BLaER1 treated with 17β-estradiol and CSF1 and Interleukin-3, amounts not matched to agents 10 nM and 100 nM (cell line): Measurements from ENCODE around the gene UNC119.

Experiments used
- H3K27ac ChIP-seq, 11 experiments: shearing (Covaris generic); formaldehyde crosslinking; 2 replicates each; pipeline ENCODE4 v1.8.1; 2022
- H3K27me3 ChIP-seq, 11 experiments: shearing (Covaris generic); formaldehyde crosslinking; 2 replicates each; pipeline ENCODE4 v1.8.1; 2022
- H3K36me3 ChIP-seq, 11 experiments: shearing (Covaris generic); formaldehyde crosslinking; 2 replicates each; pipeline ENCODE4 v1.8.1; 2022
- H3K4me1 ChIP-seq, 10 experiments: shearing (Covaris generic); formaldehyde crosslinking; 2 replicates each; pipeline ENCODE4 v1.8.1; 2022
- H3K4me2 ChIP-seq, 11 experiments: shearing (Covaris generic); formaldehyde crosslinking; 2 replicates each; pipeline ENCODE4 v1.8.1; 2022
- H3K4me3 ChIP-seq, 10 experiments: shearing (Covaris generic); formaldehyde crosslinking; 2 replicates each; pipeline ENCODE4 v1.8.1; 2022
- H3K9ac ChIP-seq, 11 experiments: shearing (Covaris generic); formaldehyde crosslinking; 2 replicates each; pipeline ENCODE4 v1.8.1; 2022
- H3K9me3 ChIP-seq, 11 experiments: shearing (Covaris generic); formaldehyde crosslinking; replicated peaks in 1 of 11; 2 replicates each; pipeline ENCODE4 v1.8.1; 2022
- H4K20me1 ChIP-seq, 11 experiments: shearing (Covaris generic); formaldehyde crosslinking; 2 replicates each; pipeline ENCODE4 v1.8.1; 2022
- Cebpa-rat ChIP-seq, 11 experiments: shearing (Covaris generic); IDR thresholded peaks; 2 replicates each; pipeline ENCODE4 v1.8.1; 2022

UNC119 gene

GRCh38 chr17:28552176-28552999 lies at the start of gene UNC119:
TSS of gene UNC119 (minus strand) at chr17:28552624. CDS start at chr17:28552557, 67 bp downstream.
- H3K36me3 ChIP-seq: peaks cover 40 to 46% (median 44%) of the 10 kb centered on the region in 11 experiments

GRCh38 chr17:28599311-28600184 lies 47.1 kb upstream of the UNC119 start:
- Histone ChIP-seq H3K27me3 (no peaks in the 10 kb centered on the region), H3K4me1 (peaks cover 25 to 40% (median 31%) of the 10 kb centered on the region in 10 experiments), H3K4me2 (peak overlapping the region; percentile 88 to 99 (median 95)), H3K36me3 (peaks cover 0 to 49% (median 24%) of the 10 kb centered on the region in 11 experiments; a peak in 18 of 22 replicates), H3K9ac (peak overlapping the region; percentile 86 to 93 (median 91)), H3K27ac (peak overlapping the region; percentile 81 to 96 (median 89)), H4K20me1 (peaks cover 0 to 6% (median 0%) of the 10 kb centered on the region in 11 experiments; a peak in 4 of 22 replicates), H3K4me3 (peak overlapping the region; percentile 67 to 89 (median 77)), H3K9me3 (no peaks in the 10 kb centered on the region)
- no peak for TF ChIP-seq Cebpa-rat (IDR thresholded peaks at IDR 0.05)

More at GRCh38 chr17:28552176-28552999, at the start of gene UNC119:
- no peak for TF ChIP-seq Cebpa-rat (IDR thresholded peaks at IDR 0.05)
- peak within 1 kb of the TSS; percentile 82 to 99 (median 96) for H3K4me2 ChIP-seq
- peak within 1 kb of the TSS in 10 of 11 experiments; percentile 60 to 80 (median 69); a peak in 18 of 22 replicates for H3K27ac ChIP-seq
- no peaks in the 10 kb centered on the region for H3K9me3 ChIP-seq
- peaks cover 12 to 41% (median 29%) of the 10 kb centered on the region in 11 experiments; a peak in 19 of 22 replicates for H4K20me1 ChIP-seq
- peak within 1 kb of the TSS; percentile 79 to 87 (median 84) for H3K9ac ChIP-seq
- no peaks in the 10 kb centered on the region for H3K27me3 ChIP-seq
- peak within 1 kb of the TSS; percentile 72 to 93 (median 79) for H3K4me3 ChIP-seq
- H3K4me1 ChIP-seq: peaks cover 44 to 52% (median 50%) of the 10 kb centered on the region in 10 experiments

DNA sequence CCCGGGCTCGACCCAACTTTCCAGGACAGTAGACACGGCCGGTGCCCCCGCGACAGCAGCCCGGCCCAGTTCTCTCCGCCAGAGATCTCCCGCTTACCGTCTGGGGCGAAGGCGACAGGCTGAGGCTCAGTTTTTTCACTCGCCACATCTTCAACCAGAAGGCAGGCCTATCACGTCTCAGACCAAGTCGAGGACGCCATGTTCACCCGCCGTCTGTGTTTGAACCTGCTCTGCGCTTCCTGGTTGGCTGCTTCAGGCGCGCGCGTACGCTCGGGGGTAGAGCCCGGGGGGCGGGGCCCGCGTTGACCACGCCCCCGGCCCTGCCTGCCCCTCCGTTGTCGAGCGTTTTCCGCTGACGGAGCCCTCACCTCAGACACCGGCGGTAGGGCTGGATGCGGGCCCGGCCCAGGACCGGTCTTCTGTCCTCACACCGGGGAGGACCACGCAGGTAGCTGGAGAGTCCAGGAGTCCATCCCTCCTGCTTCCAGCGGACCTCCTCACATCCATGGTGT lies 46.4 kb upstream of the UNC119 start, which contains the start of gene SPAG5:
Gene SPAG5 (minus strand): TSS at position 227 of the 512 bp plus-strand sequence. CDS start 79 bp downstream, at position 148.
- H3K36me3 ChIP-seq: peaks cover 0 to 56% (median 31%) of the 10 kb centered on the region in 11 experiments; a peak in 18 of 22 replicates
- no peaks in the 10 kb centered on the region for H3K9me3 ChIP-seq
- H4K20me1 ChIP-seq: peaks cover 0 to 6% (median 0%) of the 10 kb centered on the region in 11 experiments; a peak in 4 of 22 replicates
- no peaks in the 10 kb centered on the region for H3K27me3 ChIP-seq
- H3K4me1 ChIP-seq: peaks cover 25 to 40% (median 31%) of the 10 kb centered on the region in 10 experiments
- H3K4me3 ChIP-seq: peak within 1 kb of the TSS; percentile 67 to 89 (median 77)
- peak within 1 kb of the TSS; percentile 86 to 93 (median 91) for H3K9ac ChIP-seq
- H3K4me2 ChIP-seq: peak within 1 kb of the TSS; percentile 88 to 99 (median 95)
- TF ChIP-seq Cebpa-rat (IDR thresholded peaks at IDR 0.05): no peak
- H3K27ac ChIP-seq: peak within 1 kb of the TSS; percentile 81 to 96 (median 89)

DNA sequence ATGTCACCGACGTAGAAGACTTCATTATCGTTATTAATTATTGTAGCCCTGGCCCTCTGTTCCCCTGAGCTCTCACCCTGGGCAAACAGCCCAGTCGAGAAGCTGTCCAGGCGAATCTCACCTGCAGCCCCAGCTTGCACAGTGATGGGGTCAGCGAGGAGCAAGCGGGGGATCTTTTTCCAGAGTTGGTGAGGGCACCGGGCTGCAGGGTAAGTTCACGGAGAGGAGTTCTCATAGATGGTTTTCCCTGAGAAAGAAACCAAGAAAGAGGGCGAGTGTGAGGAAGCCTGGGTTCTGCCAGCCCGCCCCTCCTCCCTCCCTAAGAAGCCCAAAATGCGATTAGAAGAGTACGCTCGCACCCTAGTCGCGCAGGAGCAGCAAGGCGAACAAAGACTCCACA lies 46.0 kb upstream of the UNC119 start:
- Histone ChIP-seq H3K4me2 (peak overlapping the region; percentile 88 to 99 (median 95)), H3K27ac (peak overlapping the region in 10 of 11 experiments; percentile 81 to 96 (median 89); a peak in 19 of 22 replicates), H3K4me1 (peaks cover 25 to 40% (median 31%) of the 10 kb centered on the region in 10 experiments), H3K9ac (peak overlapping the region; percentile 86 to 93 (median 91)), H3K27me3 (no peaks in the 10 kb centered on the region), H3K36me3 (peaks cover 1 to 60% (median 35%) of the 10 kb centered on the region in 11 experiments; a peak in 20 of 22 replicates), H4K20me1 (peaks cover 0 to 7% (median 1%) of the 10 kb centered on the region in 11 experiments; a peak in 8 of 22 replicates), H3K4me3 (peak overlapping the region; percentile 67 to 89 (median 77)), H3K9me3 (no peaks in the 10 kb centered on the region)
- no peak for TF ChIP-seq Cebpa-rat (IDR thresholded peaks at IDR 0.05)

DNA sequence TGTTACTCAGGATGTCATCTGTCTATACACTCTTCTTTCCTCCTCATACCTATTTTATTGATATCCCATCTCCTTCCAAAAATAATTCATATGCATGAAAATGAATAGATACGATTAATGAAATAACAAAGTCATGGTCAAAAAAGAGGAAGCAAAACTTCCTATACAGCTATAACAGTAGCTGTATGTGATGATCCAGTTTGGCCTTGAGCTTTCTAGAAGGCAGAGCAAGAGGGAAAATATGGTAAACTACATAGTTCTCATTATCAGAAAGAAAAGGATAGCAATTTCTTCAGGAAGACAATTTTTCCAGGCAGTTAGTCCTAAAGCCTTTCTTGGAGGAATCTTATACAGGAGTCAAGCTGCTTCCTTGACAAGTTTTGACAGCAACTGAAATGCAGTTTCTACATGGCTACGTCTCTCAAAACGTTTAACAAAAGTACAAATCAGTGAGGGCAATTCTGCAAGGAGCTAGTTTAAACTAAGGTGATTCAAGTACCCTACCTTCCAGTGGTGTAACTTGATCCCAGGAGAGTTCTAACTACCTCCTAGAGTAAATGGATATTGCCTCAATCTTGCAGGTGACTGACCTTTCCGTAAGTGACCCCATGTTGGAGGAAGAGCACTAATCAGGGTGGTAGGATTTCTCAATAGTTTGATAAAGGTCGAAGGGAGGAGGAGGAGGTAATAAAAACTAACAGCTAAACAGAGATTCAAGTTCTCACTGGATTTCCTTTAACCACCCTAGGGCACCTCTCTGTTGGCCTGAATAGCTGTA lies 45.4 kb upstream of the UNC119 start:
- Histone ChIP-seq H3K9me3 (no peaks in the 10 kb centered on the region), H3K4me3 (peak overlapping the region; percentile 67 to 89 (median 77)), H4K20me1 (peaks cover 0 to 13% (median 6%) of the 10 kb centered on the region in 11 experiments; a peak in 9 of 22 replicates), H3K4me1 (peaks cover 25 to 40% (median 31%) of the 10 kb centered on the region in 10 experiments), H3K9ac (peak overlapping the region; percentile 86 to 93 (median 91); a peak in 21 of 22 replicates), H3K27me3 (no peaks in the 10 kb centered on the region), H3K27ac (peak overlapping the region in 9 of 11 experiments; percentile 81 to 96 (median 89); a peak in 18 of 22 replicates), H3K4me2 (peak overlapping the region; percentile 88 to 99 (median 95)), H3K36me3 (peaks cover 7 to 64% (median 41%) of the 10 kb centered on the region in 11 experiments)
- no peak for TF ChIP-seq Cebpa-rat (IDR thresholded peaks at IDR 0.05)

DNA sequence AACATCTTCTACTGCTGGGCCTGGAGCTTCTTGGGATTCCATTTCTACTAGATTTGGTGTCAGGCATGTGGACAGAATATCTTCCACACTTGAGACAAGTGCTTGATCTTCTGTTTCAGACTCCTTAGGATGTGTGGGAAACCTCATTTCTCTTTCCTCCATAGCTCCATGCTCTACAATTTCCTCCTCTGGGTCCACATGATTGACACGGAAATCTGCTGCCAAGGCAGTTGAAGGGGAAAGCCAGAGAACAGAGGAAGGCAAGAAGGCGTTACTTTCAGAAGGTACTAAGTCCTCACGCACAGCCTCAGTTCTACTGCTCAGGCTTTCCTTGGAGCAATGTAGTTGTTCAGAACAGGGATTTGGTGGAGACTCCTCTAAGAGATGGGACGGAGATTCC lies 39.8 kb upstream of the UNC119 start:
- Histone ChIP-seq H3K4me2 (no peak overlapping the region), H3K27ac (no peak overlapping the region), H3K27me3 (no peaks in the 10 kb centered on the region), H4K20me1 (peaks cover 0 to 50% (median 25%) of the 10 kb centered on the region in 11 experiments; a peak in 13 of 22 replicates), H3K4me3 (no peak overlapping the region), H3K36me3 (peaks cover 35 to 100% (median 94%) of the 10 kb centered on the region in 11 experiments), H3K4me1 (peaks cover 2 to 12% (median 4%) of the 10 kb centered on the region in 10 experiments; a peak in 19 of 20 replicates), H3K9ac (no peak overlapping the region), H3K9me3 (no peaks in the 10 kb centered on the region)
- no peak for TF ChIP-seq Cebpa-rat (IDR thresholded peaks at IDR 0.05)

- Histone ChIP-seq H3K36me3 (peaks cover 57 to 99% (median 97%) of the 10 kb centered on the region in 11 experiments), H4K20me1 (peaks cover 0 to 51% (median 10%) of the 10 kb centered on the region in 11 experiments; a peak in 10 of 22 replicates), H3K27me3 (no peaks in the 10 kb centered on the region), H3K4me3 (no peak overlapping the region), H3K9ac (no peak overlapping the region), H3K27ac (no peak overlapping the region), H3K9me3 (no peaks in the 10 kb centered on the region), H3K4me2 (no peak overlapping the region), H3K4me1 (no peaks in the 10 kb centered on the region)
- no peak for TF ChIP-seq Cebpa-rat (IDR thresholded peaks at IDR 0.05)
Observed at GRCh38 chr17:28585851-28586250, 33.4 kb upstream of the UNC119 start.
